ENCODE measurements around the gene PTS.

DNA sequence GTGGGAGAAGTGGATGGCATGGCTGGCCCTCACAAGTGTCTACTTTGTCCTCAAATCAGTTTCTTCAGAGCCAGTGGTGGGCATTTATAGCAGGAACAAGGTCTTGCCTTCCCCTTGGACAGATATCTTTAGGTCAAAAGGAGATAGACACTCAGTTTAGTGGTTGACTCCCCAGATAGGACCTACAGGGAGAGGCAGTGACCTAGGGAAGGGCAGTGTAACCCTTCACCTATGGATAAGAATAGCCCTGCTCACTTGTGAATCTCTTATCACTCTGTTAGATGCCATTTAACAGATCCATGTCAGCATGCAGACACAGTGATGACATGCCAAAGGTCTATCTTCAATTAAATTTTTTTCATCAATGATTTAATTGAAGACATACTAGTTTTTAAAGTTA lies 39.9 kb upstream of the PTS start:
- TF ChIP-seq, protein P1, sequence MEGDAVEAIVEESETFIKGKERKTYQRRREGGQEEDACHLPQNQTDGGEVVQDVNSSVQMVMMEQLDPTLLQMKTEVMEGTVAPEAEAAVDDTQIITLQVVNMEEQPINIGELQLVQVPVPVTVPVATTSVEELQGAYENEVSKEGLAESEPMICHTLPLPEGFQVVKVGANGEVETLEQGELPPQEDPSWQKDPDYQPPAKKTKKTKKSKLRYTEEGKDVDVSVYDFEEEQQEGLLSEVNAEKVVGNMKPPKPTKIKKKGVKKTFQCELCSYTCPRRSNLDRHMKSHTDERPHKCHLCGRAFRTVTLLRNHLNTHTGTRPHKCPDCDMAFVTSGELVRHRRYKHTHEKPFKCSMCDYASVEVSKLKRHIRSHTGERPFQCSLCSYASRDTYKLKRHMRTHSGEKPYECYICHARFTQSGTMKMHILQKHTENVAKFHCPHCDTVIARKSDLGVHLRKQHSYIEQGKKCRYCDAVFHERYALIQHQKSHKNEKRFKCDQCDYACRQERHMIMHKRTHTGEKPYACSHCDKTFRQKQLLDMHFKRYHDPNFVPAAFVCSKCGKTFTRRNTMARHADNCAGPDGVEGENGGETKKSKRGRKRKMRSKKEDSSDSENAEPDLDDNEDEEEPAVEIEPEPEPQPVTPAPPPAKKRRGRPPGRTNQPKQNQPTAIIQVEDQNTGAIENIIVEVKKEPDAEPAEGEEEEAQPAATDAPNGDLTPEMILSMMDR (IDR thresholded peaks at IDR 0.05) = no peak
- TF ChIP-seq POLR2A (IDR thresholded peaks at IDR 0.05) (no peak), POLR2AphosphoS5 (IDR thresholded peaks at IDR 0.05) (no peak)

Measured in prostate gland (tissue), 2 donors.